GM21381 (cell line): ENCODE results near the gene C16orf54.
"Not testable (repeated sequence)": the region's sequence is repeated elsewhere in the genome, so short reads cannot be mapped to it uniquely, and the experiment has no call there.

Experiments
- ATAC-seq: cut with Tn5 transposase; IDR thresholded peaks from one replicate; pipeline ENCODE4 v1.9.1; 2021; ENCODE audit warnings: mild to moderate bottlenecking, moderate library complexity; ENCODE audit not compliant: unreplicated experiment

The C16orf54 gene

GRCh38 chr16:29770250-29770929, 24.6 kb upstream of the C16orf54 start:
- no peak for ATAC-seq

DNA sequence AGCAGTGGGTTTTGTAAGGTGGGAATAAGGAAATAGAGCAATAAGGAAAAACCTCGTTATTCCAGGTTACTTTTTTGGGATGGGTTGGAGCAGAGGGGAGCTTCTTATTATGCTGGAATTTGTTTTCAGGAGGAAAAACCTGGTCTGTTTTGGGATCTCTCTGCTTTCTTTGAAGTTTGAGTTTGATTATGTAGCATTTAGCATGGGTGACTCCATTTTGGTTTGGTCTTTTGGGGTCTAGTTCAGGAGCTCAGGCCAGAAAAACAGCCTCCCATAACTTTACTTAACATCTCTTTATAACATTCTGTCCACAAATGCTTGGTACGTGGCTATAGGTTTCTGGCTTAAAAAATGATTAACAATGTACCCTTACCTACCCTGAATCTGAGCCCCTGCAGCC, 23.7 kb upstream of the C16orf54 start:
- no peak for ATAC-seq

- no peak for ATAC-seq
Measured at GRCh38 chr16:29767062-29767461, 21.3 kb upstream of the C16orf54 start.

GRCh38 chr16:29766571-29766970, 20.8 kb upstream of the C16orf54 start:
- ATAC-seq, result no peak

DNA sequence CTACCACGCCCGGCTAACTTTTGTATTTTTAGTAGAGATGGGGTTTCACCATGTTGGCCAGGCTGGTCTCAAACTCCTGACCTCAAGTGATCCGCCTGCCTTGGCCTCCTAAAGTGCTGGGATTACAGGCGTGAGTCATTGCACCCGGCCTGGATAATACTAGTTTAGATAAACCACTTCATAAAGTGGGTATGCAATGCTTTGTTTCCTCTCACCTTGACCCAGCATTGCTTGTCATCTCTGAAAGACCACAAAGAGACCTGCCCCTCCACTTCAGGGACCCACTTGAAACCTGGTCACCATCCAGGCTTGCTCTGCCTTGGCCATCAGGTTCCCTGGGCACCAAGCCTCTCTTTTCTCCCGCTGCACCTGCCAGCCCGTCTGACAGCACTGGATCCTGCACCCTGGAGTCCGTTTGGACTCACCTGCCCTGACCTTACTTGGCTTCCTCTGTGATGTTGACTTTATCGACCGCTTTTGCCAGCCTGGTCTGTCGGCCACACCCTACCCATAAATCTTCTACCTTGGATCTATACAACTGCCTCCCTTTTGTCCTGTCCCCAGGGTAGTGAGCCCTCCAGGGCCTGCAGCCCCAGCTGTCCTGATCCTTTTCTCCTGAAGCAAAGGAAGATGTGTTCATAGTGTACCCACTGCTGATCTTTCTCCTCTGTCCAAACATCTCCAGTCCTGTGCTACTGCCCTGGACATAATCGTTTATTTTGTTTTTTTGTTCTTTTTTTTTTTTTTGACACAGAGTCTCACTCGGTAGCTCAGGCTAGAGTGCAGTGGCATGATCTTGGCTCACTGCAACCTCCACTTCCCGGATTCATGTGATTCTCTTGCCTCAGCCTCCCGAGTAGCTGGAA, 19.6 kb upstream of the C16orf54 start:
- no peak for ATAC-seq

- no peak for ATAC-seq
Measured at GRCh38 chr16:29763326-29763725, 17.5 kb upstream of the C16orf54 start.

DNA sequence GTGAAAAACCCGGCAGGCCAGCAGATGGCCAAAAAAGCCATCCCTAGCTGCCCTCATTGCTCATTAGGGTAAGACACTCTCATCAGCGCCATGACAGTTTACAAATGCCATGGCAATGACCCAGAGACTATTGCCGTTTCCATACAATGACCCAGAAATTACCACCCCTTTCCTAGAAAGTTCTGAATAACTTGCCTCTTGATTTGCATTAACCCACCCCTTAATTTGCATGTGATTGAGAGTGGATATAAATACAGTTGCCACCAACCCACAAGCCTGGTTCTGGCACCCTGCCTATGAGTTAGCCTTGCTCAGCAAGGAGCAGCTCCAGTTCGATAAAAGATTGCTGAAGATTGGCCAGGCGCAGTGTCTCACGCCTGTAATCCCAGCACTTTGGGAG, 16.1 kb upstream of the C16orf54 start:
- ATAC-seq, result no peak

DNA sequence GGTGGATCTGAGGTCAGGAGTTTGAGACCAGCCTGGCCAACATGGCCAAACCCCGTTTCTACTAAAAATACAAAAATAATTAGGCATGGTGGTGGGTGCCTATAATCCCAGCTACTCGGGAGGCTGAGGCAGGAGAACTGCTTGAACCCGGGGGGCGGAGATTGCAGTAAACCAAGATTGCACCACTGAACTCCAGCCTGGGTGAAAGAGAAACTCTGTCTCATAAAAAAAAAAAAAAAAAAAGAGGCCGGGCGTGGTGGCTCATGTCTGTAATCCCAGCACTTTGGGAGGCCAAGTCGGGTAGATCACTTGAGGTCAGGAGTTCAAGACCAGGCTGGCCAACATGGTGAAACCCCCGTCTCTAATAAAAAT, 15.5 kb upstream of the C16orf54 start:
- ATAC-seq, result not testable (repeated sequence)

DNA sequence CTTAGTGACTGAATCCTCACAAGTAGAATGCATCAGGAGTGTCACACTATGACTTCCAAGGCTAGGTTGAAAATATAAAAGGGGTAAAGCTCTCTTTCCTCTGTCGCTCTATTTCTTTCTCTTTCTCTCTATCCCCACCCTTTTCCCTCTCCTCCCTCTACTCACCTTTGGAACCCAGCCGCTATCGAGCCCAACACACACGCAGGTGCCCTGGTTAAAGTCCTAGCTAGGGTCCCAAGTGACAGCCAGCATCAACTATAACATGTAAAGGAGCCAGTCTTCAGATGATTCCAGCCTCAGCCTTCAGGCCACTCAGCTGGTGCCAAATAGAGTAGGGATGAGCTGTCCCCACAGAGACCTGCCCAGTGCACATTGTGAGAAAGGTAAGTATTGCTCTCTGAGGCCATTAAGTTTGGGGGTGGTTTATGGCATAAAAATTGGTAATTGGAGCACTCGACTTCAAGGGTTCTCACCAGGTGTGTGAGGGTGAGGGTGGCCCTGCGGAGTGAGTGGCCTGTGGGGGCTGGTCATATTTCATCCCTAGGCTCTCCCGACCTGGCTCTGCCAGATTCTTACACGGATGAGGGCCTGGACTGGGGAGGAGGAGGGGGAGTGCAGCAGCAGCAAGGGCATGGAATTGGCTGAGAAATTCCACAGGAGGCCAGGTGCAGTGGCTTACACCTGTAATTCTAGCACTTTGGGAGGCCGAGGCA, 14.9 kb upstream of the C16orf54 start:
- no peak for ATAC-seq

DNA sequence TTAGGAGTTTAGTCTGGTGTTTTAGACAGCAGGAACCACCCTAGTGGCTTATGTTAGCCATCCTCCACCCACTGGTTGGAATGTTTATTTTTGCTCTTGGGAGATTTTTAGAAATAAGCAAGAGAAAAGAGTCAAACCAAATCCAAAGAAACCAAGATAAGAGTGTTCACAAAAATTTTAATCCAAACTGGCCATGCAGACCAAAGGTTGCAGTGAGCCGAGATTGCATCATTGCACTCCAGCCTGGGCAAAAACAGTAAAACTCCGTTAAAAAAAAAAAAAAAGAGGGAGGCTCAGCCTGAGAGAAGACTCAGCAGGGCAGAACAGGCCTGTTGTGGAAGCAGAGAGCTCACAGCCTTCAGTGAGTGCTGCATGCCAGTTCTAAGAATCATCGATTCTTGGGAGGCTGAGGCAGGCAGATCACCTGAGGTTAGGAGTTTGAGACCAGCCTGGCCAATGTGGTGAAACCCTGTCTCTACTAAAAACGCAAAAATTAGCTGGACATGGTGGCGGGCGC, 12.2 kb upstream of the C16orf54 start:
- no peak for ATAC-seq

GRCh38 chr16:29757086-29757485, 11.3 kb upstream of the C16orf54 start:
- ATAC-seq, result not testable (repeated sequence)

- ATAC-seq, result no peak
Measured at GRCh38 chr16:29756654-29757053, 10.9 kb upstream of the C16orf54 start.

- ATAC-seq, result no peak
Measured at GRCh38 chr16:29753516-29753915, 7.7 kb upstream of the C16orf54 start.

DNA sequence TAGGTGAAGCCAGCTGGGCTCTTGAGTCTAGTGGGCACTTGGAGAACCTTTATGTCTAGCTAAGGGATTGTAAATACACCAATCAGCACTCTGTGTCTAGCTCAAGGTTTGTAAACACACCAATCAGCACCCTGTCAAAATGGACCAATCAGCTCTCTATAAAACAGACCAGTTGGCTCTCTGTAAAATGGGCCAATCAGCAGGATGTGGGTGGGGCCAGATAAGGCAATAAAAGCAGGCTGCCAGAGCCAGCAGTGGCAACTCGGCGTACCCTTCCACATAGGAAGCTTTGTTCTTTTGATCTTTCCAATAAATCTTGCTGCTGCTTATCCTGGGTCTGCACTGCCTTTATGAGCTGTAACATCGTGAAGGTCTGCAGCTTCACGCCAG, 3.0 kb upstream of the C16orf54 start:
- ATAC-seq, result not testable (repeated sequence)

DNA sequence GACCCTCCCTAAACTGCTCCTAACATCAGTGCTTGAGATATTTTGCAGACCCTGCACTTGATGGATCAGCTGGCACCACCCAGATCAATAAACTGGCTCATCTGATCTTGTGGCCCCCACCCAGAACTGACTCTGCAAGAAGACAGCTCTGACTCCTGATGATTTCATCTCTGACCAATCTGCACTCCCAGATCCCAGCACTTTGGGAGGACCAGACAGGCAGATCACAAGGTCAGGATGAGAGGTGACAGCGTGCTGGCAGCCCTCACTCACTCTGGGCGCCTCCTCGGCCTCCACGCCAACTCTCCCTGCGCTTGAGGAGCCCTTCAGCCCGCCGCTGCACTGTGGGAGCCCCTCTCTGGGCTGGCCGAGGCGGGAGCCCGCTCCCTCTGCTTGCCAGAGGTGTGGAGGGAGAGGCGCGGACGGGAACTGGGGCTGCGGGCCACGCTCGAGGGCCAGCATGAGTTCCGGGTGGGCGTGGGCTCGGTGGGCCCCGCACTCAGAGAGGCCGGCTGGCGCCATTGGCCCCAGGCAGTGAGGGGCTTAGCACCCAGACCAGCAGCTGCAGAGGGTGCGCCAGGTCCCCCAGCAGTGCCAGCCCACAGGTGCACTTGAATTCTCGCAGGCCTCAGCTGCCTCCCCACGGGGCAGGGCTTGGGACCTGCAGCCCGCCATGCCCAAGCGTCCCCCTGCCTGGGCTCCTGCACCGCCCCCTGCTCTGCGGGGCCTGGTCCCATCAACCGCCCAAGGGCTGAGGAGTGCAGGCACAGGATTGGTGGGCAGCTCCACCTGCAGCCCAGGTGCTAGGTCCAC, 2.4 kb upstream of the C16orf54 start:
- ATAC-seq, result no peak

- not testable (repeated sequence) for ATAC-seq
Measured at GRCh38 chr16:29746518-29746917, 728 bp upstream of the C16orf54 start.

DNA sequence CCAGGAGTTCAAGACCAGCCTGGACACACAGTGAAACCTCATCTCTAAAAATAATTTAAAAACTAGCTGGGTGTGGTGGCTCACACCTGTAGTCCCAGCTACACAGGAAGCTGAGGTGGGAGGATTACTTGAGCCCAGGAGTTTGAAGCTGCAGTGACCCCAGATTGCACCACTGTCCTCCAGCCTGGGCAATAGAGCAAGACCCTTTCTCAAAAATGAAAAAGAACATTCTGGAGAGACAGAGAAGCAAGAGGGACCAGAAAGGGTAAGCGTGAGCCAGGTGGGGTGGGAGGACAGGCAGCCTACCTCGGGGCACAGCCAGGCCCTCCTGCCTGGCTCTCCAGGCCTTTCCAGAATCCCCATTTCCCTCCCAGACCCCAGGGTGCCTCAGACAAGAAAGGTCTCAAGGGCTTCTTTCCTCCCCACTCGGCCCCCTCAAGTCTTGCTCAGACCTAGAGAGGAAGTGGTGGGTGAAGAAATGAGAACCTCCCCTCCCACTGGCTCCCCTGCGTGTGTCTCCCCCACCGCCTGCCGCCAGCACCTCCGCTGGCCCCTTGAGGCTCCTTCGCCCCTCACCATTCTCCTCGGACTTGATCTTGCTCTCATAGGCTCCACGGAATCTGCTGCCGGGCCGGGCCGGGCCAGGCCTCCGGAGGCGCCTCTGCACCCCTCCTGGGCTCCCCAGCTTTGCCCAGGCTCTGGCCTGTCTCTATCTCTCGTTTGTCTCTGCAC, 503 bp downstream of the C16orf54 start:
- ATAC-seq, result peak; percentile 27

DNA sequence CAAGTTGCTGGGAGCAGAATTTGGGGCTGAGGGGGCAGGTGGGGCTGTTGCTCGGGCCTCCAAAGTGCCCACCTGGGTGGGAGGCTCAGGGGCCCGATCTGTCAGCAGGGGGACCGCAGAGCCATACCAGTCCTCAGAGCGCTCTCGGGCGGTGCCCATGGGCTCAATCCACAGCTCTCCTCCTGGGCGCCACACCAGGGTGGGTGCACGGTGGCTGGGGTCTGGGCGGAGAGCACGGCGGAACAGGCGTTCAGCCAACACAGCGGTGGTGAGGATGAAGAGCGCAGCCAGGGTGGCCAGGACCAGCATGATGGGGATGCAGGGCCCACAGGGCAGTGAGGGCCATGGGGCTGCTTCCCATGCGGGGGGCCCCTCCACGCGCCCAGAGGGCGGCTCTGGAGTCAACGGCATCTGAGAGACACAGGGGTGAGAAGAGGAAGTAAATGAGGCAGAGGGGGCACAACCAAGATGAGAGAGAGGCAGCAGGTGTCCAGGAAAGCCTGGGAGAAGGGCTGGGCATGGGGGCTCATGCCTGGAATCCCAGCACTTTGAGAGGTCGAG, 1.2 kb downstream of the C16orf54 start:
- ATAC-seq, result no peak

- no peak for ATAC-seq
Measured at GRCh38 chr16:29743827-29744531, 1.8 kb downstream of the C16orf54 start.
